HepG2 (cell line): Measurements from ENCODE around the gene AKAP8. TPM values are rescaled to one million over a fixed set of nuclear protein-coding genes. Genes with fewer than 3 reads are reported as not detected.

Experiments
- ATM ChIP-seq: fragments of 450-650 bp; IDR thresholded peaks from 2 replicates; pipeline ENCODE4 v1.7.1; 2017; ENCODE audit warnings: mild to moderate bottlenecking, borderline replicate concordance
- EP300 ChIP-seq, 3 experiments: sonication (generic) in 1 of 3; formaldehyde crosslinking in 1 of 3; IDR thresholded peaks; 2 replicates each; pipeline versions ENCODE4 v1.5.1 to v1.6.1; 2011 to 2020; ENCODE audit warnings: low read depth in 2 of 3, low read length in 2 of 3, borderline replicate concordance in 1 of 3, improper control_type of control experiment in 1 of 3, mild to moderate bottlenecking in 1 of 3, missing genetic modification reagents in 1 of 3, moderate library complexity in 1 of 3
- FIP1L1 ChIP-seq: fragments of 200-400 bp; formaldehyde crosslinking; IDR thresholded peaks from 2 replicates; pipeline ENCODE4 v1.6.1; 2018; ENCODE audit warnings: low read depth, mild to moderate bottlenecking, low read length, moderate library complexity, borderline replicate concordance; ENCODE audit not compliant: insufficient read depth
- FOXA3 ChIP-seq: IDR thresholded peaks from 2 replicates; pipeline ENCODE4 v1.6.1; 2016; ENCODE audit warnings: missing genetic modification reagents, missing compliant biosample characterization
- GLMP ChIP-seq: sonication (generic); formaldehyde crosslinking; IDR thresholded peaks from 2 replicates; pipeline ENCODE4 v1.9.0; 2021; ENCODE audit warnings: missing genetic modification reagents, mild to moderate bottlenecking, borderline replicate concordance
- HNRNPH1 ChIP-seq: fragments of 200-400 bp; formaldehyde crosslinking; optimal IDR thresholded peaks from 2 replicates; pipeline ENCODE3; 2017; ENCODE audit warnings: mild to moderate bottlenecking, low read depth, low read length
- HOXA3 ChIP-seq: sonication (generic); formaldehyde crosslinking; IDR thresholded peaks from 2 replicates; pipeline ENCODE4 v1.5.0; 2020; ENCODE audit warnings: missing genetic modification reagents
- KLF9 ChIP-seq: IDR thresholded peaks from 2 replicates; pipeline ENCODE4 v1.6.1; 2016; ENCODE audit warnings: low read depth
- MLLT10 ChIP-seq: sonication (generic); formaldehyde crosslinking; IDR thresholded peaks from 2 replicates; pipeline ENCODE4 v1.4.0; 2020; ENCODE audit warnings: missing genetic modification reagents
- NFE2 ChIP-seq: sonication (generic); formaldehyde crosslinking; IDR thresholded peaks from 2 replicates; pipeline ENCODE4 v1.4.0; 2020; ENCODE audit warnings: missing genetic modification reagents
- NFYC ChIP-seq: IDR thresholded peaks from 2 replicates; pipeline ENCODE4 v1.6.1; 2016; ENCODE audit warnings: missing genetic modification reagents, missing compliant biosample characterization
- TEAD2 ChIP-seq: sonication (generic); formaldehyde crosslinking; IDR thresholded peaks from 2 replicates; pipeline ENCODE4 v1.9.0; 2021; ENCODE audit warnings: missing genetic modification reagents
- TMF1 ChIP-seq: sonication (generic); formaldehyde crosslinking; IDR thresholded peaks from 2 replicates; pipeline ENCODE4 v1.8.1; 2022; ENCODE audit warnings: low read depth, missing genetic modification reagents
- YEATS4 ChIP-seq: sonication (generic); formaldehyde crosslinking; IDR thresholded peaks from 2 replicates; pipeline ENCODE4 v1.4.0; 2020; ENCODE audit warnings: missing genetic modification reagents, borderline replicate concordance
- ZBTB20 ChIP-seq: sonication (generic); formaldehyde crosslinking; IDR thresholded peaks from 2 replicates; pipeline ENCODE4 v1.8.1; 2023; ENCODE audit warnings: missing genetic modification reagents, low read depth, mild to moderate bottlenecking, borderline replicate concordance
- ZNF160 ChIP-seq: sonication (generic); formaldehyde crosslinking; IDR thresholded peaks from 2 replicates; pipeline ENCODE4 v1.8.0; 2022; ENCODE audit warnings: mild to moderate bottlenecking, inconsistent platforms, missing genetic modification reagents
- ZNF24 ChIP-seq: fragments of 450-650 bp; IDR thresholded peaks from 2 replicates; pipeline ENCODE4 v1.6.1; 2017; ENCODE audit warnings: antibody characterized with exemption, mild to moderate bottlenecking
- ZNF317 ChIP-seq: sonication (generic); formaldehyde crosslinking; IDR thresholded peaks from 2 replicates; pipeline ENCODE4 v1.5.0; 2020; ENCODE audit warnings: mild to moderate bottlenecking, missing genetic modification reagents
- ZNF326 ChIP-seq: sonication (generic); formaldehyde crosslinking; IDR thresholded peaks from 2 replicates; pipeline ENCODE4 v1.4.0; 2020; ENCODE audit warnings: missing genetic modification reagents, borderline replicate concordance
- ZNF512B ChIP-seq: sonication (generic); formaldehyde crosslinking; IDR thresholded peaks from 2 replicates; pipeline ENCODE4 v1.5.1; 2020; ENCODE audit warnings: missing genetic modification reagents, mild to moderate bottlenecking, borderline replicate concordance
- ZSCAN20 ChIP-seq: sonication (generic); formaldehyde crosslinking; IDR thresholded peaks from 2 replicates; pipeline ENCODE4 v1.4.0; 2020; ENCODE audit warnings: missing genetic modification reagents, mild to moderate bottlenecking, borderline replicate concordance
- polyA plus RNA-seq, 8 experiments: library from polyadenylated mRNA; depleted of rRNA in 3 of 8; stranded (reverse) in 7 of 8; unstranded in 1 of 8; fragments of >200 nt; fragmentation: Illumina TruSeq in 4 of 8; extraction: Trizol in 4 of 8; gene quantifications; 2 replicates each; pipeline versions ENCODE4 v1.2.1 to v1.2.3, GENCODE V29; 2011 to 2016; ENCODE audit warnings: low read depth in 4 of 8, missing spikeins in 1 of 8, mixed read lengths in 1 of 8; ENCODE audit not compliant: insufficient read depth in 1 of 8
- total RNA-seq, 5 experiments: library from RNA; depleted of rRNA; stranded (reverse); fragments of >200 nt; fragmentation: Illumina TruSeq; extraction: Trizol; gene quantifications; 2 replicates each; pipeline ENCODE4 v1.2.3, GENCODE V29; 2016; ENCODE audit warnings: low read depth in 1 of 5
- TF ChIP-seq, protein P1 (sequence below): sonication (generic); formaldehyde crosslinking; IDR thresholded peaks from 2 replicates; pipeline ENCODE4 v1.4.0; 2020; ENCODE audit warnings: missing genetic modification reagents
- TF ChIP-seq, protein P2 (sequence below), 2 experiments: fragments of 450-650 bp in 1 of 2; sonication (generic) in 1 of 2; formaldehyde crosslinking; IDR thresholded peaks; 2 replicates each; pipeline versions ENCODE4 v1.5.0 to v1.8.0; 2020 to 2022; ENCODE audit warnings: mild to moderate bottlenecking in 1 of 2, missing genetic modification reagents in 1 of 2

Gene AKAP8
- total and polyA plus RNA-seq, 2 of the 13 experiments (the other 11 are each of a cell fraction or from before 2014, with no cell fraction given), result 15.9 to 22.1 TPM

DNA sequence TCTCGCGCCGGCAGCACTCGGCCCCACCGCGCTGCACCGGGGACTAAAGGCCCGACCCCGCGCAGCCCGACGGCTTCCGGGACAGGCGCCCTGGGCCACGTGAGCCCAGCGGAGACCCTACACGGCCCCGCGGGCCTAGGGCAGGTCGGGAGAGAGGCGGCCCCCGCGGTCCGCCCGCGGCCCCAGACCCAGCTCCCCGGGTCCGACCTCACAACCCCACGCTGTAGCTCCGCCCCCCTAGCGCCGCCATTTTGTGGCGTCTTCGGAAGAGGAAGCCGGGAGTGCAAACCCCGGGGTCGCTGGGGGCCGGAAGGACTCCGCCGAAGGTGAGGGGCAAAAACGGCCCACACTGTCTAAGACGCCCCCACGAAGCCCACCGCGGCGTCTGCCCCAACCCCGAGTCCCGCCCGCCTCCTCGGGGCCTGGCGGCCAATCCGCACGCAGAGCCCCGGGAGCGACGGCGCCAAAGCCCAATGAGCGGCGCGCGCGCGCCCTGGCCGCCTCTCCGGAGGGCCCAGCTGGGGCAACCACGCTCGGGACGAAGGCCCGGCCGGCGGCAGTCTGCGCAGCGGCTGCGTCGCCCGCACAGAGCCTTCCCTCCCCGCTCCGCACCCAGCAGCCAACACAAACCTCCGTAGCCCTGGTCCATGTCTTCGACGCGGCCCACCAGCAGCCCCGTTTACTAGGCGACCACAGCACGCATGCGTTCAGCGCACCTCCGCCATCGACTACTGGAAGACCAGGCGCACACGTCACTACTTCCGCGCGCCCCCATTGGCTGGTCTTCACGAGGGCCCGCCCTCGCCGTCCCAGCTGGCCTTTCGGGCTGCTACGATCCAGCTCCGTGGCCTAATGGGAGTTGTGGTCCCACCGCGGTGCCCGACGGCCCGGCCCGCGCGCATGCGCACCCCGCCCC, at the start of gene AKAP8 (continued):
- peak in 1 of 2 experiments; percentile 4; a peak in 1 of 4 replicates for TF ChIP-seq EP300 (IDR thresholded peaks at IDR 0.05; ENCODE audit: low read depth in 2 of 2, low read length in 2 of 2)
- no peak for TF ChIP-seq EP300 (CRISPR knock-in tag; IDR thresholded peaks at IDR 0.05; ENCODE audit: borderline replicate concordance)
- TF ChIP-seq FOXA3 (CRISPR knock-in tag), result peak; percentile 50
- no peak for TF ChIP-seq GLMP (CRISPR knock-in tag)
- no peak for TF ChIP-seq ATM
- no peak for TF ChIP-seq FIP1L1
- TF ChIP-seq ZNF326, result no peak
- TF ChIP-seq NFYC (CRISPR knock-in tag), result peak; percentile 90
- TF ChIP-seq ZSCAN20, result no peak; the same call in 1 of the 2 replicates
- TF ChIP-seq NFE2 (CRISPR knock-in tag), result no peak
- TF ChIP-seq TMF1, result no peak
- TF ChIP-seq YEATS4 (CRISPR knock-in tag), result peak; percentile 84; the same call in 1 of the 2 replicates
- no peak for TF ChIP-seq KLF9 (CRISPR knock-in tag)
- no peak for TF ChIP-seq ZNF24
- TF ChIP-seq MLLT10 (CRISPR knock-in tag), result no peak
- TF ChIP-seq HOXA3, result peak; percentile 90
- TF ChIP-seq ZNF160 (CRISPR knock-in tag), result 0 out of 2 replicates have a peak, but pooled peaks have one; percentile 36
- TF ChIP-seq ZNF317 (CRISPR knock-in tag), result no peak
- no peak for TF ChIP-seq ZBTB20 (CRISPR knock-in tag)
- no peak for TF ChIP-seq TEAD2 (CRISPR knock-in tag)
- TF ChIP-seq HNRNPH1, result peak; percentile 63
- TF ChIP-seq, protein P1, sequence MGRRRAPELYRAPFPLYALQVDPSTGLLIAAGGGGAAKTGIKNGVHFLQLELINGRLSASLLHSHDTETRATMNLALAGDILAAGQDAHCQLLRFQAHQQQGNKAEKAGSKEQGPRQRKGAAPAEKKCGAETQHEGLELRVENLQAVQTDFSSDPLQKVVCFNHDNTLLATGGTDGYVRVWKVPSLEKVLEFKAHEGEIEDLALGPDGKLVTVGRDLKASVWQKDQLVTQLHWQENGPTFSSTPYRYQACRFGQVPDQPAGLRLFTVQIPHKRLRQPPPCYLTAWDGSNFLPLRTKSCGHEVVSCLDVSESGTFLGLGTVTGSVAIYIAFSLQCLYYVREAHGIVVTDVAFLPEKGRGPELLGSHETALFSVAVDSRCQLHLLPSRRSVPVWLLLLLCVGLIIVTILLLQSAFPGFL (CRISPR knock-in tag), result no peak
- TF ChIP-seq, protein P2, sequence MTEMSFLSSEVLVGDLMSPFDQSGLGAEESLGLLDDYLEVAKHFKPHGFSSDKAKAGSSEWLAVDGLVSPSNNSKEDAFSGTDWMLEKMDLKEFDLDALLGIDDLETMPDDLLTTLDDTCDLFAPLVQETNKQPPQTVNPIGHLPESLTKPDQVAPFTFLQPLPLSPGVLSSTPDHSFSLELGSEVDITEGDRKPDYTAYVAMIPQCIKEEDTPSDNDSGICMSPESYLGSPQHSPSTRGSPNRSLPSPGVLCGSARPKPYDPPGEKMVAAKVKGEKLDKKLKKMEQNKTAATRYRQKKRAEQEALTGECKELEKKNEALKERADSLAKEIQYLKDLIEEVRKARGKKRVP (CRISPR knock-in tag; IDR thresholded peaks at IDR 0.05), result peak in 1 of 2 experiments; percentile 30; a peak in 2 of 4 replicates
- TF ChIP-seq ZNF512B (CRISPR knock-in tag), result no peak
